HepG2 (cell line): Measurements from ENCODE around the gene PRKCE. TPM values are rescaled to one million over a fixed set of nuclear protein-coding genes. Genes with fewer than 3 reads are reported as not detected.

ENCODE experiments used
- ATAC-seq: fragments of 200-7000 bp; cut with Tn5 transposase; 3 replicates; pipeline ENCODE4 v1.9.1; 2020; ENCODE audit warnings: mild to moderate bottlenecking, moderate library complexity
- BruUV-seq: library from RNA; stranded (reverse); fragments of 400-500 nt; replicated peaks from 2 replicates; lab custom pipeline; 2021; lab: Mats Ljungman, UMichigan
- CTCF ChIA-PET: fragments of 300-600 bp; formaldehyde crosslinking; extraction: SDS; loops from one replicate; lab custom pipeline; 2021; ENCODE audit warnings: low total read pairs, inconsistent platforms, low intra/inter-chr PET ratio; lab: Yijun Ruan, JAX
- POLR2A ChIA-PET: fragments of 350-600 bp; sonication (Branson Sonifier 250); formaldehyde crosslinking; loops from one replicate; lab custom pipeline; 2020; ENCODE audit warnings: antibody characterized with exemption, inconsistent platforms; lab: Yijun Ruan, JAX
- DNase-seq: peaks from one replicate; pipeline ENCODE4 v3.0.0-alpha.2; 2015; ENCODE audit warnings: low spot score
- FAIRE-seq: peaks from 3 replicates; lab custom pipeline; 2011; peaks lifted over from hg19 to GRCh38; lab: Jason Lieb, UNC
- H2AFZ ChIP-seq: one replicate; pipeline ENCODE4 v1.6.1; 2011; ENCODE audit warnings: low read length, inconsistent platforms
- H3K27ac ChIP-seq: fragments of 300-600 bp; 3 replicates; pipeline ENCODE4 v1.8.0; 2011; ENCODE audit warnings: mixed run types, mild to moderate bottlenecking, mixed read lengths, low read length, inconsistent platforms; ENCODE audit not compliant: insufficient read depth; ENCODE audit errors: extremely low read length
- H3K27me3 ChIP-seq, 2 experiments: fragments of 200-600 bp in 1 of 2; 2 replicates in 1 of 2; 3 replicates in 1 of 2; pipeline versions ENCODE4 v1.6.0 to v1.8.0; 2011; ENCODE audit warnings: low read length in 2 of 2, mild to moderate bottlenecking in 2 of 2, moderate library complexity in 2 of 2, inconsistent platforms in 1 of 2; ENCODE audit not compliant: insufficient read depth in 2 of 2, control insufficient read depth in 1 of 2
- H3K36me3 ChIP-seq, 2 experiments: fragments of 200-600 bp in 1 of 2; replicated peaks in 1 of 2; 2 replicates in 1 of 2; 3 replicates in 1 of 2; pipeline versions ENCODE4 v1.5.1 to v1.8.0; 2011; ENCODE audit warnings: low read length in 2 of 2, inconsistent platforms in 1 of 2; ENCODE audit not compliant: insufficient read depth in 2 of 2, control insufficient read depth in 1 of 2
- H3K4me1 ChIP-seq: 2 replicates; pipeline ENCODE4 v1.5.1; 2012; ENCODE audit warnings: low read length, inconsistent platforms; ENCODE audit not compliant: insufficient read depth
- H3K4me2 ChIP-seq: 2 replicates; pipeline ENCODE4 v1.6.0; 2011; ENCODE audit warnings: low read depth, low read length, inconsistent platforms
- H3K4me3 ChIP-seq, 3 experiments: fragments of 200-600 bp in 1 of 3; sonication (generic), shearing (Covaris generic) in 1 of 3; replicated peaks in 1 of 3; 2 replicates each; pipeline ENCODE4 v1.5.1; 2011 to 2016; ENCODE audit warnings: low read length in 3 of 3, inconsistent platforms in 2 of 3, low read depth in 2 of 3, mild to moderate bottlenecking in 2 of 3, control low read depth in 1 of 3, mixed read lengths in 1 of 3; ENCODE audit not compliant: insufficient read depth in 1 of 3
- H3K79me2 ChIP-seq: one replicate; pipeline ENCODE4 v1.6.1; 2011; ENCODE audit warnings: low read length, inconsistent platforms; ENCODE audit not compliant: insufficient read depth
- H3K9ac ChIP-seq: 2 replicates; pipeline ENCODE4 v1.6.0; 2011; ENCODE audit warnings: mild to moderate bottlenecking, low read depth, low read length, inconsistent platforms; ENCODE audit not compliant: insufficient read depth
- H3K9me3 ChIP-seq: 2 replicates; pipeline ENCODE4 v1.5.1; 2012; ENCODE audit warnings: mild to moderate bottlenecking, low read length
- H4K20me1 ChIP-seq: 2 replicates; pipeline ENCODE4 v1.6.0; 2011; ENCODE audit warnings: inconsistent platforms, mild to moderate bottlenecking, low read length, moderate library complexity; ENCODE audit not compliant: insufficient read depth
- ADNP ChIP-seq: sonication (generic); formaldehyde crosslinking; IDR thresholded peaks from 2 replicates; pipeline ENCODE4 v1.4.0; 2020; ENCODE audit warnings: missing genetic modification reagents
- FOSL2 ChIP-seq: sonication (generic); formaldehyde crosslinking; IDR thresholded peaks from 2 replicates; pipeline ENCODE4 v1.4.0; 2020; ENCODE audit warnings: missing genetic modification reagents
- FOXO1 ChIP-seq: sonication (generic); formaldehyde crosslinking; IDR thresholded peaks from 2 replicates; pipeline ENCODE4 v1.4.0; 2020; ENCODE audit warnings: missing genetic modification reagents
- MAFF ChIP-seq: IDR thresholded peaks from 2 replicates; pipeline ENCODE4 v1.6.1; 2011; ENCODE audit warnings: low read depth, low read length, improper control_type of control experiment
- MAFK ChIP-seq, 2 experiments: IDR thresholded peaks in 1 of 2; conservative IDR thresholded peaks in 1 of 2; 2 replicates each; pipeline ENCODE4 v1.6.1; 2011; ENCODE audit warnings: improper control_type of control experiment in 2 of 2, low read length in 2 of 2
- SNAPC4 ChIP-seq: sonication (generic); formaldehyde crosslinking; IDR thresholded peaks from 2 replicates; pipeline ENCODE4 v1.4.0; 2020; ENCODE audit warnings: mild to moderate bottlenecking, missing genetic modification reagents
- ZBTB38 ChIP-seq: sonication (generic); formaldehyde crosslinking; IDR thresholded peaks from 2 replicates; pipeline ENCODE4 v1.5.1; 2020; ENCODE audit warnings: mild to moderate bottlenecking, missing genetic modification reagents
- WGBS: methylation state at CpG from one replicate; pipeline ENCODE4 v1.1.6; 2017; ENCODE audit warnings: low lambda C conversion rate; 5-methylcytosine and 5-hydroxymethylcytosine counted together
- in situ Hi-C: cut with HindIII; loops from 2 replicates; pipeline ENCODE4 v1.10.0; 2017; ENCODE audit warnings: low pct_unique_long_range_greater_than_20kb; ENCODE audit not compliant: extremely low pct_ligation_motif_present
- intact Hi-C: fragments of 100-400 bp; cut with micrococcal nuclease; formaldehyde crosslinking; loops from one replicate; pipeline ENCODE4 v1.10.0; 2022; ENCODE audit not compliant: unreplicated experiment
- polyA plus RNA-seq, 8 experiments: library from polyadenylated mRNA; depleted of rRNA in 3 of 8; stranded (reverse) in 7 of 8; unstranded in 1 of 8; fragments of >200 nt; fragmentation: Illumina TruSeq in 4 of 8; extraction: Trizol in 4 of 8; gene quantifications; 2 replicates each; pipeline versions ENCODE4 v1.2.1 to v1.2.3, GENCODE V29; 2011 to 2016; ENCODE audit warnings: low read depth in 4 of 8, missing spikeins in 1 of 8, mixed read lengths in 1 of 8; ENCODE audit not compliant: insufficient read depth in 1 of 8
- total RNA-seq, 5 experiments: library from RNA; depleted of rRNA; stranded (reverse); fragments of >200 nt; fragmentation: Illumina TruSeq; extraction: Trizol; gene quantifications; 2 replicates each; pipeline ENCODE4 v1.2.3, GENCODE V29; 2016; ENCODE audit warnings: low read depth in 1 of 5

Gene PRKCE
- total and polyA plus RNA-seq, 2 of the 13 experiments (the other 11 are each of a cell fraction or from before 2014, with no cell fraction given) = 1.0 to 3.9 TPM

GRCh38 chr2:45681675-45682074 lies 30.2 kb downstream of the PRKCE start:
- TF ChIP-seq ADNP (no peak), MAFF (peak; percentile 82), FOXO1 (CRISPR knock-in tag) (no peak), ZBTB38 (no peak), SNAPC4 (CRISPR knock-in tag) (no peak), FOSL2 (CRISPR knock-in tag) (peak; percentile 59), MAFK (conservative IDR thresholded peaks at IDR 0.05 in 1 of 2, IDR thresholded peaks at IDR 0.05 in 1 of 2; ENCODE audit: low read length in 2 of 2) (peak; percentile 87 to 88)
- no peaks in the 10 kb centered on the region for H3K27me3 ChIP-seq
- peak; percentile 48; the same call in 2 of the 3 replicates for ATAC-seq
- no peak overlapping the region for H3K9ac ChIP-seq
- no peaks in the 10 kb centered on the region for H3K36me3 ChIP-seq
- H3K4me3 ChIP-seq = no peak overlapping the region
- CTCF ChIA-PET = no interaction called here
- no peaks in the 10 kb centered on the region for H3K79me2 ChIP-seq
- H3K4me1 ChIP-seq = peaks cover 8% of the 10 kb centered on the region; the same call in 1 of the 2 replicates
- BruUV-seq = no TSS peak
- no peak overlapping the region for H2AFZ ChIP-seq
- H3K9me3 ChIP-seq = no peaks in the 10 kb centered on the region
- no peak overlapping the region for H3K4me2 ChIP-seq
- no peak overlapping the region for H3K27ac ChIP-seq
- no peaks in the 10 kb centered on the region for H4K20me1 ChIP-seq
- FAIRE-seq = no peak
- intact Hi-C loops = no loop called here
- 76% methylated on average over 3 of the region's 3 CpGs for WGBS
- peak; percentile 13 for DNase-seq
- in situ Hi-C loops = no loop called here
- POLR2A ChIA-PET = no interaction called here
